Measurements from ENCODE around the gene NBPF26.
"Not testable (repeated sequence)": the region's sequence is repeated elsewhere in the genome, so short reads cannot be mapped to it uniquely, and the experiment has no call there.

DNA sequence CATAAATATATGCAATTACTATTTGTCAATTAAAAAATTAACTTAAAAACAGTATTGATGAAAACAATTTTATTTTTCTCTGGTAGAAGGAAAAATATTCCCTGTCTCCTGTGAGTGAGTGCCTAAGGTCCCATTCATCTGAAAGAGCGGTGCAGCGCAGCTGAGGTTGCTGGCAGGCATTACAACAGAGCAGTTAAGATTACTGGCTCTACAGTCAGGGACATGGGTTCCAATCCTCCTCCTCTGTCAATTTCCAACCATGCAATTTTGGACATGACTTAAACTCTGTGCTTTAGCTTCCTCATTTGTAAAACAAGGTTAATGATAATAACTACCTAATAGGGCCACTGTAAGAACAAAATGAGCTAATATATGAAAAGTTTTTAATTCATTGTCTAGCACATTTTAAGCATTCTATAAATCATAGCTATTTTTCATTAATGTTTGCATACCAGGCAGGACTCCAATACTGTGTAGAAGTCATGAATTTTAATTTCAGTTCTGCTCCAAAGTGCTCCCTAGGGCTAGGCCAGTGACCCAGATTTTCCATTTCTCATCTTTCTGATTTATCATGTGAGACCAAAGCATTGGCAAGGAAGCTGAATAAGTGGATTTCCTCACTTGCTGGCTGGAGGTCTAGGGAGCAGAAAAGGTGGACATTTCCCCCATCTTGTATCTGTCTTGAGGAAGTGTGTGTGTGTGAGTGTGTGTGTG is 43.5 kb upstream of the NBPF26 start:
- TF ChIP-seq EZH2 (IDR thresholded peaks at IDR 0.05; ENCODE audit: insufficient read depth, poor library complexity, severe bottlenecking); EZH2phosphoT487 (IDR thresholded peaks at IDR 0.05; ENCODE audit: insufficient read depth, low read depth): not testable (repeated sequence)

All from GM23248 (cell line).